ENCODE data around the gene GNL3. TPM values are rescaled to one million over a fixed set of nuclear protein-coding genes. Genes with fewer than 3 reads are reported as not detected.

GNL3 gene
- total and polyA plus RNA-seq, 2 of the 8 experiments (the other 6 are each of a cell fraction or from before 2014, with no cell fraction given) = 45.5 to 184 TPM

Small RNAs within 50 kb of the gene (small RNA-seq; reads per million reads assigned to genes)
- gene AC006254.2 (ENCODE audit: insufficient read depth) = not detected
- 1,173 reads per million, percentile 99 among the genes with 10 or more reads in this experiment for gene RF00569 (ENCODE audit: insufficient read depth)
- gene RF01183 (ENCODE audit: insufficient read depth) = not detected
- 2.7 reads per million, percentile 33 among the genes with 10 or more reads in this experiment for gene SNORD19 (ENCODE audit: insufficient read depth)
- not detected for gene SNORD19B (ENCODE audit: insufficient read depth)
- 1,481 reads per million, percentile 99 among the genes with 10 or more reads in this experiment for gene SNORD69 (ENCODE audit: insufficient read depth)

Other genes with a start within 250 kb of the GNL3 start
- 1.5 TPM in 2 replicates for gene SEMA3G, start 240.9 kb upstream of the GNL3 start, total RNA-seq (2021; fragmentation: NEBNext Ultra II Directional; extraction: Animal tissue kit (Norgen Biotek cat#: 25700))
- gene SEMA3G, start 240.9 kb upstream of the GNL3 start, polyA plus RNA-seq (2011; rRNA removed) = 0.95 and 2.4 TPM in 2 replicates
- 5.8 and 9.5 TPM in 2 replicates for gene TNNC1, start 232.0 kb upstream of the GNL3 start, total RNA-seq (2021; fragmentation: NEBNext Ultra II Directional; extraction: Animal tissue kit (Norgen Biotek cat#: 25700))
- gene TNNC1, start 232.0 kb upstream of the GNL3 start, polyA plus RNA-seq (2011; rRNA removed) = 16.4 and 18.5 TPM in 2 replicates
- 67.0 and 71.9 TPM in 2 replicates for gene NISCH, start 230.4 kb upstream of the GNL3 start, total RNA-seq (2021; fragmentation: NEBNext Ultra II Directional; extraction: Animal tissue kit (Norgen Biotek cat#: 25700))
- 71.2 and 108 TPM in 2 replicates for gene NISCH, start 230.4 kb upstream of the GNL3 start, polyA plus RNA-seq (2011; rRNA removed)
- gene STAB1, start 190.7 kb upstream of the GNL3 start, total RNA-seq (2021; fragmentation: NEBNext Ultra II Directional; extraction: Animal tissue kit (Norgen Biotek cat#: 25700)) = 1.8 and 1.9 TPM in 2 replicates
- 1.0 and 1.3 TPM in 2 replicates for gene STAB1, start 190.7 kb upstream of the GNL3 start, polyA plus RNA-seq (2011; rRNA removed)
- gene NT5DC2, start 152.2 kb upstream of the GNL3 start, total RNA-seq (2021; fragmentation: NEBNext Ultra II Directional; extraction: Animal tissue kit (Norgen Biotek cat#: 25700)) = 331 and 367 TPM in 2 replicates
- gene NT5DC2, start 152.2 kb upstream of the GNL3 start, polyA plus RNA-seq (2011; rRNA removed) = 477 and 618 TPM in 2 replicates
- 37.7 and 39.3 TPM in 2 replicates for gene UQCC5, start 149.4 kb upstream of the GNL3 start, total RNA-seq (2021; fragmentation: NEBNext Ultra II Directional; extraction: Animal tissue kit (Norgen Biotek cat#: 25700))
- 35.0 and 45.0 TPM in 2 replicates for gene UQCC5, start 149.4 kb upstream of the GNL3 start, polyA plus RNA-seq (2011; rRNA removed)
- 65.8 and 65.9 TPM in 2 replicates for gene PBRM1, start 119 bp upstream of the GNL3 start, total RNA-seq (2021; fragmentation: NEBNext Ultra II Directional; extraction: Animal tissue kit (Norgen Biotek cat#: 25700))
- 17.0 and 19.3 TPM in 2 replicates for gene PBRM1, start 119 bp upstream of the GNL3 start, polyA plus RNA-seq (2011; rRNA removed)
- gene GLT8D1, start 19.8 kb downstream of the GNL3 start, total RNA-seq (2021; fragmentation: NEBNext Ultra II Directional; extraction: Animal tissue kit (Norgen Biotek cat#: 25700)) = 33.6 and 33.8 TPM in 2 replicates
- gene GLT8D1, start 19.8 kb downstream of the GNL3 start, polyA plus RNA-seq (2011; rRNA removed) = 23.2 and 29.0 TPM in 2 replicates
- 102 and 104 TPM in 2 replicates for gene SPCS1, start 20.1 kb downstream of the GNL3 start, total RNA-seq (2021; fragmentation: NEBNext Ultra II Directional; extraction: Animal tissue kit (Norgen Biotek cat#: 25700))
- 185 and 191 TPM in 2 replicates for gene SPCS1, start 20.1 kb downstream of the GNL3 start, polyA plus RNA-seq (2011; rRNA removed)
- 39.5 and 40.0 TPM in 2 replicates for gene NEK4, start 84.9 kb downstream of the GNL3 start, total RNA-seq (2021; fragmentation: NEBNext Ultra II Directional; extraction: Animal tissue kit (Norgen Biotek cat#: 25700))
- 6.0 and 7.5 TPM in 2 replicates for gene NEK4, start 84.9 kb downstream of the GNL3 start, polyA plus RNA-seq (2011; rRNA removed)
- not detected in 2 replicates for gene ITIH1, start 91.6 kb downstream of the GNL3 start, total RNA-seq (2021; fragmentation: NEBNext Ultra II Directional; extraction: Animal tissue kit (Norgen Biotek cat#: 25700))
- gene ITIH1, start 91.6 kb downstream of the GNL3 start, polyA plus RNA-seq (2011; rRNA removed) = not detected in 2 replicates
- not detected in 2 replicates for gene ITIH3, start 108.8 kb downstream of the GNL3 start, total RNA-seq (2021; fragmentation: NEBNext Ultra II Directional; extraction: Animal tissue kit (Norgen Biotek cat#: 25700))
- not detected in 2 replicates for gene ITIH3, start 108.8 kb downstream of the GNL3 start, polyA plus RNA-seq (2011; rRNA removed)
- gene ITIH4, start 144.6 kb downstream of the GNL3 start, total RNA-seq (2021; fragmentation: NEBNext Ultra II Directional; extraction: Animal tissue kit (Norgen Biotek cat#: 25700)) = 0.78 and 3.7 TPM in 2 replicates
- 3.2 and 3.4 TPM in 2 replicates for gene ITIH4, start 144.6 kb downstream of the GNL3 start, polyA plus RNA-seq (2011; rRNA removed)
- 0.84 and 2.4 TPM in 2 replicates for gene MUSTN1, start 149.0 kb downstream of the GNL3 start, total RNA-seq (2021; fragmentation: NEBNext Ultra II Directional; extraction: Animal tissue kit (Norgen Biotek cat#: 25700))
- gene MUSTN1, start 149.0 kb downstream of the GNL3 start, polyA plus RNA-seq (2011; rRNA removed) = 1.1 and 3.0 TPM in 2 replicates
- 22.1 and 23.0 TPM in 2 replicates for gene STIMATE, start 211.5 kb downstream of the GNL3 start, total RNA-seq (2021; fragmentation: NEBNext Ultra II Directional; extraction: Animal tissue kit (Norgen Biotek cat#: 25700))
- 17.5 and 33.0 TPM in 2 replicates for gene STIMATE, start 211.5 kb downstream of the GNL3 start, polyA plus RNA-seq (2011; rRNA removed)

All from H1 (cell line).